ENCODE data around the gene ARRDC4. TPM values are rescaled to one million over a fixed set of nuclear protein-coding genes. Genes with fewer than 3 reads are reported as not detected.

Gene ARRDC4
- total RNA-seq, 3 donors from 2014 or later = 49.6 to 164 (median 51.5) TPM

DNA sequence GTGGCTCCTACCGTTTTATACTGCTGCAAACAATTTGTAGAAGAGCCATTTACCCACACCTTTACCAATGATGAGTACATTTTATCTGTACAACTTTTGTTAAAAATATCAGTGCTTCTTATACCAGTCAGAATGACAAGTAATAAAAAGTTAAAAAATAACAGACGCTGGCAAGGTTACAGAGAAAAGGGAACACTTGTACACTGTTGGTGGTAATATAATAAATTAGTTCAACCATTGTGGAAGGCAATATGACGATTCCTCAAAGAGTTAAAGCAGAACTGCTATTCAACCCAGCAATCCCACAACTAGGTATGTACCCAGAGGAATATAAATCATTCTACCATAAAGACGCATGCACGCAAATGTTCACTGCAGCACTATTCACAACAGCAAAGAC, 51.9 kb downstream of the ARRDC4 start:
- DNase-seq (no peak), ATAC-seq (peak; percentile 61)
- Histone ChIP-seq H3K9me3 (no peaks in the 10 kb centered on the region), H3K4me1 (ENCODE audit: low read depth) (peaks cover 6% of the 10 kb centered on the region), H3K36me3 (ENCODE audit: low read depth) (no peaks in the 10 kb centered on the region), H3K4me3 (no peak overlapping the region)
- intact Hi-C loops (cut with DNase I, micrococcal nuclease) = no loop called here
- TF ChIP-seq, protein P1, sequence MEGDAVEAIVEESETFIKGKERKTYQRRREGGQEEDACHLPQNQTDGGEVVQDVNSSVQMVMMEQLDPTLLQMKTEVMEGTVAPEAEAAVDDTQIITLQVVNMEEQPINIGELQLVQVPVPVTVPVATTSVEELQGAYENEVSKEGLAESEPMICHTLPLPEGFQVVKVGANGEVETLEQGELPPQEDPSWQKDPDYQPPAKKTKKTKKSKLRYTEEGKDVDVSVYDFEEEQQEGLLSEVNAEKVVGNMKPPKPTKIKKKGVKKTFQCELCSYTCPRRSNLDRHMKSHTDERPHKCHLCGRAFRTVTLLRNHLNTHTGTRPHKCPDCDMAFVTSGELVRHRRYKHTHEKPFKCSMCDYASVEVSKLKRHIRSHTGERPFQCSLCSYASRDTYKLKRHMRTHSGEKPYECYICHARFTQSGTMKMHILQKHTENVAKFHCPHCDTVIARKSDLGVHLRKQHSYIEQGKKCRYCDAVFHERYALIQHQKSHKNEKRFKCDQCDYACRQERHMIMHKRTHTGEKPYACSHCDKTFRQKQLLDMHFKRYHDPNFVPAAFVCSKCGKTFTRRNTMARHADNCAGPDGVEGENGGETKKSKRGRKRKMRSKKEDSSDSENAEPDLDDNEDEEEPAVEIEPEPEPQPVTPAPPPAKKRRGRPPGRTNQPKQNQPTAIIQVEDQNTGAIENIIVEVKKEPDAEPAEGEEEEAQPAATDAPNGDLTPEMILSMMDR (IDR thresholded peaks at IDR 0.05) = no peak

- intact Hi-C loops (cut with DNase I, micrococcal nuclease) = no loop called here
- TF ChIP-seq, protein P1 (IDR thresholded peaks at IDR 0.05) = no peak
- Histone ChIP-seq H3K4me1 (ENCODE audit: low read depth) (peaks cover 6% of the 10 kb centered on the region), H3K36me3 (ENCODE audit: low read depth) (no peaks in the 10 kb centered on the region), H3K9me3 (no peaks in the 10 kb centered on the region), H3K4me3 (no peak overlapping the region)
- no peak for ATAC-seq
- no peak for DNase-seq
Observed at GRCh38 chr15:98013631-98014030, 53.1 kb downstream of the ARRDC4 start.

DNA sequence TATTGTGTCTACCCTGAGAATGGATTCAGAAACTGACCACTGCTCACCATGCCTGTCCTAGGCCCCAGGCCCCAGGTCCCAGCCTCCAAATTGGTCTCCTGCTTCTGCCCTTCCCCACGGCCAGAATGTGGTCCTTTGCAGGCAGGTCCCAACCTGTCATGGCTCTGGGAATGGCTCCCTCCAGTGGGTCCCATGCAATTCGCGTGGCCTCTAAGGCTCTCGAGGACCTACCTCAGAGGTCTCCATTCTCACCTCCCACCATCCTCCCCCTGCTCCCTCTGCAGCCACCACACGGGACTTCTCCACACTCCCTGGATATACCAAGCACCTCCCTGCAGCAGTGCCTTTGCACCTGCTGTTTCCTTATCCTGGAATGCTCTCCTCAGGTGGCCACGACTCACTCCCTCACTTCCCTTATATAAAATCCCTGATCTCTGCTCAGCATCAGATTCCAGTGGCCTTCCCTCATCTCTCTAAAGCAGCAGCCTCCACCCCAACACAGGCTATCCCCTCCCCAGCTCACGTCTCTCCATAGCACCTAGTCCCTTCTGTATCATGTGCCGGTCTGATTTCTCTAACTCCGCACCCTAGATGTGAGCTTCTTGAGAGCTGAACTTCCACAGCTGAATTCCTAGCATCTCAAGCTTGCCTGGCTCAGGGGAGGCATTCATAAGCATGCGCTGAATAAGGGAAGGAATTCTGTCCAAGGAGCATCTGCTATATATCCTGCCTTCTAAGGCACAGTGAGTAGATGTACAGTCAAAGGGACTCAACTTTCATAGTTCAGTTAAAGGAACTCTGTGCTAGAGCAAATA, 56.9 kb downstream of the ARRDC4 start:
- H3K36me3 ChIP-seq (ENCODE audit: low read depth) = no peaks in the 10 kb centered on the region
- no peaks in the 10 kb centered on the region for H3K9me3 ChIP-seq
- H3K4me1 ChIP-seq (ENCODE audit: low read depth) = peaks cover 2% of the 10 kb centered on the region
- no peak overlapping the region for H3K4me3 ChIP-seq
- TF ChIP-seq, protein P1 (IDR thresholded peaks at IDR 0.05) = no peak
- DNase-seq (no peak), ATAC-seq (peak; percentile 14)
- intact Hi-C loops (cut with DNase I, micrococcal nuclease) = no loop called here

GRCh38 chr15:98018761-98019351, 58.4 kb downstream of the ARRDC4 start:
- no peaks in the 10 kb centered on the region for H3K4me1 ChIP-seq (ENCODE audit: low read depth)
- TF ChIP-seq, protein P1 (IDR thresholded peaks at IDR 0.05) = no peak
- ATAC-seq (no peak), DNase-seq (no peak)
- intact Hi-C loops (cut with DNase I, micrococcal nuclease) = no loop called here
- no peak overlapping the region for H3K4me3 ChIP-seq
- no peaks in the 10 kb centered on the region for H3K9me3 ChIP-seq
- no peaks in the 10 kb centered on the region for H3K36me3 ChIP-seq (ENCODE audit: low read depth)
